ENCODE measurements around the gene CLASP2. TPM values are rescaled to one million over a fixed set of nuclear protein-coding genes. Genes with fewer than 3 reads are reported as not detected.

Gene CLASP2
- total and polyA plus RNA-seq, 2 of the 4 experiments (the other 2 are of a cell fraction), result 11.9 to 49.1 TPM

GRCh38 chr3:33724256-33724655, 6.2 kb upstream of the CLASP2 start:
- DNase-seq, result no peak
- Histone ChIP-seq H3K9ac (ENCODE audit: low read depth, low read length) (no peak overlapping the region), H3K56ac (ENCODE audit: extremely low read depth, insufficient read depth, low read length) (no peak overlapping the region), H3K4me2 (ENCODE audit: low read depth, low read length) (no peak overlapping the region), H2BK20ac (ENCODE audit: low read depth, low read length) (no peak overlapping the region), H2AFZ (replicated peaks; ENCODE audit: low read length, poor library complexity) (no peak overlapping the region), H2AK9ac (replicated peaks; ENCODE audit: low read depth, low read length, poor library complexity) (no peak overlapping the region), H3K14ac (replicated peaks; ENCODE audit: low read depth, low read length) (no peak overlapping the region), H3K4ac (ENCODE audit: low read depth, low read length) (no peak overlapping the region), H2BK120ac (ENCODE audit: low read depth, low read length) (no peak overlapping the region), H4K8ac (ENCODE audit: low read depth in 2 of 2, low read length in 2 of 2) (no peak overlapping the region), H3K79me1 (ENCODE audit: low read depth in 1 of 2, low read length in 2 of 2) (no peaks in the 10 kb centered on the region), H4K5ac (ENCODE audit: low read depth, low read length) (no peak overlapping the region), H2AK5ac (ENCODE audit: low read depth, low read length) (no peak overlapping the region), H3K27ac (ENCODE audit: insufficient read depth, low read length) (no peak overlapping the region), H3K4me1 (ENCODE audit: control insufficient read depth, insufficient read depth, low read length) (no peaks in the 10 kb centered on the region), H3K9me3 (ENCODE audit: control insufficient read depth, insufficient read depth, low read length) (no peaks in the 10 kb centered on the region), H3K27me3 (ENCODE audit: control insufficient read depth, insufficient read depth, low read length) (no peaks in the 10 kb centered on the region), H4K20me1 (ENCODE audit: insufficient read depth, low read length) (no peaks in the 10 kb centered on the region), H2BK5ac (ENCODE audit: low read depth, low read length, poor library complexity, severe bottlenecking) (no peak overlapping the region), H3K18ac (ENCODE audit: low read depth, low read length) (no peak overlapping the region), H3K4me3 (ENCODE audit: insufficient read depth, low read depth, low read length) (no peak overlapping the region), H3K9me1 (ENCODE audit: insufficient read depth, low read length) (no peaks in the 10 kb centered on the region; the same call in 1 of the 2 replicates), H4K91ac (ENCODE audit: insufficient read depth, low read depth, low read length) (no peak overlapping the region), H3K23ac (ENCODE audit: low read depth, low read length) (no peak overlapping the region), H2BK15ac (ENCODE audit: low read depth, low read length) (no peak overlapping the region), H3K36me3 (ENCODE audit: control insufficient read depth, insufficient read depth, low read length) (no peaks in the 10 kb centered on the region)
- ChIA-PET POLR2A (ENCODE audit: unreplicated experiment) (no interaction called here), CTCF (no interaction called here)
- intact Hi-C loops (cut with micrococcal nuclease), result no loop called here
- TF ChIP-seq RFX5 (IDR thresholded peaks at IDR 0.05; ENCODE audit: low read depth, low read length), result no peak
- no peak for TF ChIP-seq FOS (IDR thresholded peaks at IDR 0.05; ENCODE audit: low read depth, low read length)
- no peak for TF ChIP-seq POLR2A (IDR thresholded peaks at IDR 0.05; ENCODE audit: low read depth, low read length)
- TF ChIP-seq MAZ (IDR thresholded peaks at IDR 0.05; ENCODE audit: borderline replicate concordance, low read depth, low read length), result no peak
- no peak for TF ChIP-seq MXI1 (IDR thresholded peaks at IDR 0.05; ENCODE audit: borderline replicate concordance, low read depth, low read length)
- no peak for TF ChIP-seq RAD21 (IDR thresholded peaks at IDR 0.05; ENCODE audit: low read length)
- no peak for TF ChIP-seq MAFK (IDR thresholded peaks at IDR 0.05; ENCODE audit: low read depth, low read length)
- TF ChIP-seq CTCF (conservative IDR thresholded peaks at IDR 0.05; ENCODE audit: low read depth, low read length), result no peak
- TF ChIP-seq NFE2L2 (IDR thresholded peaks at IDR 0.05; ENCODE audit: low read depth, low read length), result no peak
- TF ChIP-seq CEBPB (IDR thresholded peaks at IDR 0.05; ENCODE audit: low read depth, low read length), result no peak
- TF ChIP-seq CHD1 (IDR thresholded peaks at IDR 0.05; ENCODE audit: low read depth, low read length), result no peak
- no peak for TF ChIP-seq USF2 (IDR thresholded peaks at IDR 0.05; ENCODE audit: low read depth, low read length)
- TF ChIP-seq RCOR1 (IDR thresholded peaks at IDR 0.05; ENCODE audit: insufficient replicate concordance, low read length), result no peak
- no peak for TF ChIP-seq ELK1 (IDR thresholded peaks at IDR 0.05; ENCODE audit: borderline replicate concordance, low read depth, low read length)
- no peak for TF ChIP-seq SMC3 (IDR thresholded peaks at IDR 0.05; ENCODE audit: low read depth, low read length)
- TF ChIP-seq BHLHE40 (IDR thresholded peaks at IDR 0.05; ENCODE audit: low read depth, low read length), result no peak
- WGBS, 2 experiments (ENCODE audit: extremely low coverage in 2 of 2, insufficient read length in 1 of 2), result no CpG with 5 or more reads among the region's 2 CpGs
- ATAC-seq (ENCODE audit: low read depth), result no peak
- BruUV-seq (replicated peaks), result no TSS peak
- dilution Hi-C loops (cut with HindIII; ENCODE audit: low sequenced_read_pairs, unreplicated experiment), result no loop called here
- in situ Hi-C loops (cut with MboI; ENCODE audit: low sequenced_read_pairs), result no loop called here

All from IMR-90 (cell line).